GM18858 (cell line): Measurements from ENCODE around the gene ZNF775.

Source experiments
- ATAC-seq: cut with Tn5 transposase; IDR thresholded peaks from one replicate; pipeline ENCODE4 v1.9.1; 2021; ENCODE audit not compliant: unreplicated experiment

Gene ZNF775

DNA sequence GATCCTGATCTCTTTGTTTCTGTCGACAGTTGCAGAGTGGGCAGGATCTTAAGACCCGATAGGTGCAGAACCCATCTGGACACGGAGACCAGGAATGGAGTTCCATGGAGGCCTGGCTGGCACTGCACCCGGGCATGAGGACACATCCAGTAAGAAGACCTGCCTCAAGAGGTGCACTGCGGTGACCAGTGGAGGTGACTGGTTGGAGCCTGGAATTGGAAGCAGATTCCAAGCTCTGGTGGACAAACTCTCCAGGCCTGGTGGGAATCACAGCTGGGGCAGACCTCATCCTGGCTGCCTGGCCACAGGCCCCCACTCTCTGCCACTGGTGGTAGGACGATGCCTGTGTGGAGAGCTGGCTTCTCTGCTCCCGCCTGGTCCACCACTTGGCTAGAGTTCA, 31.0 kb downstream of the ZNF775 start:
- ATAC-seq, result no peak

DNA sequence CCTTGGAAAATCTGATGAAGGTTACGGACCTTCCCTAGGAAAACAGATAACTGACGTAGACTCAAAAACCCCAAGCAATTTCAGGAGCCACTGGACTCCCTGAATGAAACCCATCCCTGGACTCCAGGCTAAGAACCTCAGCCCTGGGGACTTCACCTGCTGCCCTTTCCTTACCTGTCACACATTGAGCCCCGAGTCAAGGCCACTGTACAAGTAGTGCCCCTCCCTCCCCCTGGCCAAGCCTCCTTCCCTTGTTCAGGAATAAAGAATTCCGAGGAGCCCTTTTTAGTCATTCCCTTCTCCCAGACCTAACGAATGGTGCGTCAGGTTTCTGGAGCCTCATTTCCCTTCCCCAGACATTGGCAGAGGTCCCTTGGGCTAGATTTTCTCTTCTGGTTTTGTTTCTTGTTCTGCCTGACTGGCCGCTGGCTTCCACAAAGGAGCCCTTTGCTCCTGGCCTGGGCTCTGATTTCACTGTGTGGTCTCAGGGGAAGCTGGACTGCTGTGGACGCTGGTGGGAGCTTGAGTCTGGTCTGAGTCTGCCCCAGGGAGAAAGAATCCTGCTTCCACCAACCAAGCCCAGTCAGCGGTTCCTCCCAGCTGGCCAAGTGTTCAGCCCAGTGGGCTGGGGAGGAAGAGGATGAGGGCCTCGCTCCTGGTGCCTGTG, 31.7 kb downstream of the ZNF775 start:
- no peak for ATAC-seq

DNA sequence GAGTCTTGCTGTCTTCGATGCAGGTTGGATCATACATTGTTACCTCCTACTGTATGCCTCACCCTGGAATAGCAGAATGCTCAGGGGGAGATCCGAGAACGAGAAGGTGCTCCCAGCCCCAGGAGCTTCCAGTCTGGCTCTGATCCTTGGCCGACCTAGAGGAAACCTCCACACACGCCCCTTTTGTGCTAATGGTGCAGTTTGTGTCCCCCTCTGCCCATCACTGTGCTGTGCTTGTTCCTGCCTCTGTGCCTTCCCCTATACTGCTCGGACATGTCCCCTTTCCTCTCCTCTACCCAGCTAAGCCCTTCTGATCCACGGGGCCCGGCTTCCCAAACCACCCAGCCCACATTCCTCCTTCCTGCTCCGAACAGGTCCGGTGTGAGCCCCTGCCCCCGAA, 32.5 kb downstream of the ZNF775 start:
- ATAC-seq, result no peak

DNA sequence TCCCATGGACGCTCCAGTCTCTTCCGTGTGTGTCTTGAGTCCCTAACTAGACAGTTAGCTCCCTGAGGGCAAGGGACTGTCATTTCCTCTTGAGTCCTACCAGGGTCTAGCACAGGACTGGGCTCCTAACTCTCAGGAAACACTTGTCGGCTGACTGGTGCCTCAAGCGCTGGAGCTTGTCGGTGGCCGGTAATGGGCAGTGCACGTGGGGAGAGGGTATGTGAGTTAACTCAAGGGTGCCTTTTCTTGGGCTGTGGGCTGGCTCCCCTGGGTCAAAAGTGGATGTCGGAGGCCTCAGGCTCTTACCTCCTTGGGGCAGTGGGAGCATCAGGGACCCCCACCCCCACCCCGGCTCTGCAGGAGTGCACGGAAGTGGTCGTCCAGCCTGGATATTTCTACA, 32.9 kb downstream of the ZNF775 start:
- ATAC-seq, result no peak

DNA sequence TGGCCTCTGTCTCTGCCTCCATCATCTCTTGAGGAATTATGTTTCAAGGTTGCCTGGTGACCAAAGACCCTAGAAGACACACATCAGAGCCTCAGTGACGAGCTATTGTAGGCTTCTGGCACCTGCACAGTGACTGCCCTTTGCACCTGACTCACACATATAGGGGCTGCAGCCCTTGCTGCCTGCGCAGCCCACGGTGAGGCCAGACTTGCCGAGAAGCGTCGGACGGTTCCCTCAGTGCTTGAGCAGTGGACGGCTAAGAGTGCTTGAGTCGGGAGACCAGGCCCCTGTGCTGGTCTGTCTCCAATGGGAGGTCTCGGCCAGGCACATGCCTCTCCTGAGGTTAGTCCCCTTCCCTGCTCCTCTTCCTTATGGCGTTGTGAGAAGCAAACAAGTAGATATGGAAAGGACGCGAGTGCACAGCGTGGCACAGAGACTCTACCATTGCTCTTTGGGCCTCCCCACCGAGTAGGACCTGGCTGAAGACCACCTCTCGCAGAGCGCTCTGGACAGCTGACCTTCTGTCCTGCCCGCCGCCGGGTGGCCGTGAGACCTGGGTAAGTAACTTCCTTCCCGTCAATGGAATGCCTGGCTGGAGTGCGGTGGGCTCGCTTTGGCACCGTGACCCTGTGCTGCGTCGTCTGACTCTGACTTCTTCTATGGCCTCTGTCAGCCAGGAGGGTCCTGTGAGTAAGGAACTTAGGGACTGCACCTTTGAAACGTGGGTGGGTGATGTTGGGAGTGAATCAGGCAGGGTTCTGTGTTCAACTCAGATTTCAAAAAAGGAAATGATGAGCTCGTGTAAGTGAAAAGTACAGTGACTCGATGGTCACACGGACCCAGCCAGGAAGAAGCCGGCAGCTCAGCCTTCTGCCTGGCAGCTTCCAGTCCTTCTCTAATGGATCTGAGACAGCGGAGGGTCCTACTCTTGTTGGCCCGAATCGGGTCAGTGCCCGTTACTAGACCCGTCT, 33.7 kb downstream of the ZNF775 start:
- ATAC-seq, result no peak

DNA sequence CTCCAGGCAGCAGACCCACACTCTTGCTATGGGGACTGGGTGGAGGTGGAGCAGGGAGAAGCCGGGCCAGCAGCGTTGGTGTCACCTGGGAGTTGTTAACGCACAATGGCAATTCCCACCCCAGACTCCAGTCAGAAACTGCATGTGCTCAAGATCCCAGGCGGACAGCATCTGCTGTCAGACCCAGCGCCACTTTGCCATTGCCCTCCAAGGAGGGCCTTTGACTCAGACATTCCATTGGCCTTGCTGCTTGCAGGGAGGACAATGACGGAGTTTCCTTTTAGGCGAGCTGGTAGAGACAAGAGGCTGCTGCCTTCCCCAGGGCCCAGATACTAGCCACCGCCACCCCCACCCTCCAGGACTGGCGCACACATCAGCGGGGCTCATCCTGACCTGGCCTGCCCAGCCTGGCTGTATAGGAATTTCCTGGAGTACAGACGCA, 34.5 kb downstream of the ZNF775 start:
- no peak for ATAC-seq

DNA sequence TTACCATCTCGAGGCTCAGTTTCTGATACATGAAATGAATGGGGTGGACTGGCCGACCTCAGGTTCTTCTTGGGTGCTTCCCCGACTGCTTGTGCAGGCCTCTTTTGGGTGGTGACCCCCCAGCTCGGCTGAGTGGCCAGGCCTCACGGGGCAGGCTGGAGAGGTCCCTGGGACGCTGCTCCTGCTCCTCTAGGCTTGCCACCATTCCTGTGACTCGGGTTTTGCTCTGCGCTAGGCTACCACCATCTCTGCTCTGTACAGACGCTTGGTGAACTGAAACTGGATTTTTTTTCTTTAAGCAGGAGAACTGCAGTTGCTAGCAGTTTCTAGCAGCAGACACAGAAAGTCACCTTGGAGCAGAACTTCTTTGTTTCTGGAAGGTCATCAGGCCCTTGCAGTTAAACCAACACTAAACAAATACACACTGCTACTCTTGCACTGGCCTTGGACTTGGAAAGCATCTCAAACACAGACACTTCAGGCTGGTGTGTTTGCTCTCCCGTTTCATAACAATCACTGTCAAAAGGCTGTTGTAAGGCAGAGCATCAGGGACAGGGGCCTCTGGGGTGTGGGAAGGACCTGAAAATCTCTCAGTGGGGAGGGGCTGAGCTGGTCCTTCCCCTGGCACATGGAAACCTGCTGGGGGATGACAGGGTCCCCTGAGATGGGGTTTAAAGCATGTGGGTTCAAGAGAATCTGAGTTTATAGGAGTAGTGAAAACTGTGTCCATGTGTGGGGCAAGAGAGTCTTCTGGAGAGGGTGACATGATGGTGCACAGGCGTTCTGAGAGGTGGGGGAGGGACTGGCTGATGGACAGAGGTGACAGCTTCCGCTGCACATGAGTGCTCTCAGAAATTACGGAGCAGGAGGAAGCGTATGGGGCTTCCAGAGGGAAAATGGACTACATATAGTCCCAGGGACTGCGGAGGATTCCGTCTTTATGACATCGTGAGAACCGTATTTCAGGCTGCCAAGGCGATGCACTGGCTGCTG, 36.3 kb downstream of the ZNF775 start:
- ATAC-seq, result no peak

DNA sequence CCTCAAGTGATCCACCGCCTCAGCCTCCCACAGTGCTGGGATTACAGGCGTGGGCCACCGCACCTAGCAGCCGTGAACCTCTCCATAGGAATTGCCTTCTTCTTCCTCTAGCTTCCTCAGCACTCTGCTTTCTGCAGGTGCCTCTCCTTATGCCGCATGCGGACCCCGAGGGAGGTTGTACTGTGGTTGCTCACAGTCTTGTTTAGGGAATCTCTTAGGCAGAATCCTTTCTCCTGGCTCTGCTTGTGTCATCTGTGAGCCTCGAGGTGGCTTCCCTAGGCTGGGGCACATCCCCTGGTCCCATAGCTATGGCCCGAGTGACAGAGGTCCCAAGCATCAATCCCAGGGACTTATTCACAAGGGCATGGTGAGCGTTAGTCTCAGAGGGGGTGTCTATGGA, 38.1 kb downstream of the ZNF775 start:
- no peak for ATAC-seq

DNA sequence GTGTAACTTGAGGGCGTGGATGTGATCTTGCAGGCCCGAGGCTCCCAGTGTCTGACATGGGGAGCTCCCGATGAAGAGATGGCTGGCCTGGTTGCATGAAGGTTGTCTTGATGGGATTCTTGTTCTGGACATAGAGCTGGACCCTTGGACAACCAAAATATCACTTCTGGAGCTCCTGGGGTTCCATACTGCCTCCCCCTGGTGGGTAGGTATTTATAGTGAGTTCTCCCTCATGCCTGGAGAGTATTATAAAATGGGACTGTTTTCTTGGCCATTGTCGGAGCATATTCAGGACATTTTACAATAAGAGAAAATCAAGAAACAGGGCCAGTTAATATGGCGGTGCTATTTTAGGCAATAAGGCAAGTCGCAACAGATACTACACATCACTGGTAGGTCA, 38.7 kb downstream of the ZNF775 start:
- ATAC-seq, result no peak

DNA sequence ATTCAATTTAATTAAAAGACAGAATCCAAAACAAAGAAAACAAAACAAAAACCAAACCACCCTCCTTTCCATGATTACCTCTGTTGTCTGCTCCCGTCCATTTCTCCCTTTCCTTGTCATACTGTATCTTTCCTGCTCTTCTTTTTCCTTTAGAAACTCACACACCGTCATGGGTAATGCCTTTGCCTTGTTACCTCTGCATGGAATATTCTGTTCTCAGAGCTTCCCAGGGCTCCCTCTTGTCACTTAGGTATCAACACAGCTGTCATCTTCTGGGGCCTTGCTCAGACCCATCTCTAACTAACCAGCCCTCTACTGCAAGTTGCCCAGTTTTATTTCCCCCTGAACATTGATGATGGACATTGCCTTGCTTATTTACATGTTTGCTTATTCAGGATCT, 41.1 kb downstream of the ZNF775 start:
- no peak for ATAC-seq

DNA sequence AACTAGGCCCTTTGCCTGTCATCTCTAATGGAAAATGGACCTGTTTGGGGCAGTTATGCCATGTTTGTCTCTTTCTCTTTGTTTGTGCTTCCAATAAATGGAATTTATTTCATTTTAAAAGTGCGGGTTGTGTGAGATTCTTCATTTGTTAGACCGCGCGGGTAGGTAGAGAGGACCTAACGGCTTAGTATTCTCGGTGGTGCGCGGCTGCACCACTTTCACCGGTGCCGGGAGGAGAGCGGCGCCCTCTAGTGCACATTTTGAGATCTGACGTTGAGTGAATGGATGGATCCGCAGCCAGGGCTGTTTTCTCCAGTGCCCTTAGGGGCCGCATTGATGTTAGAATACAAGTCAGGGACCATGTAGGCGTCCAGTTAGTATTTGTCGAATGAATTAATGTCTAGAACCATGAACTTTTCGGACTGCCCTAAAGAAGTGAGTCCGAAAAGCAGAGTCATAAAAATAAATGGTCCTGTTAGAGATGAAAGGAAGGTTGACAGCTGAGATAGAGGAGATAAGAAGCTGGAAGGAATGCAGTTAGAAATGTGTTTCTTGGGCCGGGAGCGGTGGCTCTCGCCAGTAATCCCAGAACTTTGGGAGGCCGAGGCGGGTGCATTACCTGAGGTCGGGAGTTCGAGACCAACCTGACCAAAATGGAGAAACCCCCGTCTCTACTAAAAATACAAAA, 42.0 kb downstream of the ZNF775 start:
- peak; percentile 95 for ATAC-seq

DNA sequence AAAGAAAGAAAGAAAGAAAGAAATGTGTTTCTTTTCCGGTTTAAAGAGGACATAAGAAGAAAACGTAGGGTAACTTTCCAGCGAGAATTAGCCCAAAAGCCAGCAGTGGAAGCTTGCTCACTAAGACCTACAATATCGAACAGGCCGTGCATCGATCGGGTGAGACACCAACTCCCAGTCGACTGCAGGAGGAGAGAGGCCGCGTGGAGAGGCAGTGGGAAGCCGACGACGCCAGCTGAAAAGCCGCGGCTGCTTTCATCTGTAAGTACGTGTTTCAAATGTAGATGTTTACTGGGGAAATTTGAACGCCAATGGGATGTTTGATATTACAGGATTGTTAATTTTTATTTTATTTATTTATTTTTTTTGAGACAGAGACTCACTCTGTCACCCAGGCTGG, 42.7 kb downstream of the ZNF775 start:
- no peak for ATAC-seq

DNA sequence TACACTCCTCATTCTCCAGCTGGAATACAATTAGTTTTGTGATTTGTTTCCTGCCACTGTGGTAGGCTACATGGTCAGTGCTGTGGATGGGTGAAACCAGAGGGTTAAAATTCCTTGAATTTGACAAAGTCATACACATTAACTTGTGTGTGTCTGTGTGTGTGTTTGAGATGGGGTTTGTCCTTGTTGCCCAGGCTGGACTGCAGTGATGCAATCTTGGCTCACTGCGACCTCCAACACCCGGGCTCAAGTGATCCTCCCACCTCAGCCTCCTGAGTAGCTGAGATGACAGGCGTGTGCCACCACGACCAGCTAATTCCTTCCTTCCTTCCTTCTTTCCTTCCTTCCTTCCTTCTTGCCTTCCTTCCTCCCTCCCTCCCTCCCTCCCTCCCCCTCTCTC, 46.5 kb downstream of the ZNF775 start:
- no peak for ATAC-seq

DNA sequence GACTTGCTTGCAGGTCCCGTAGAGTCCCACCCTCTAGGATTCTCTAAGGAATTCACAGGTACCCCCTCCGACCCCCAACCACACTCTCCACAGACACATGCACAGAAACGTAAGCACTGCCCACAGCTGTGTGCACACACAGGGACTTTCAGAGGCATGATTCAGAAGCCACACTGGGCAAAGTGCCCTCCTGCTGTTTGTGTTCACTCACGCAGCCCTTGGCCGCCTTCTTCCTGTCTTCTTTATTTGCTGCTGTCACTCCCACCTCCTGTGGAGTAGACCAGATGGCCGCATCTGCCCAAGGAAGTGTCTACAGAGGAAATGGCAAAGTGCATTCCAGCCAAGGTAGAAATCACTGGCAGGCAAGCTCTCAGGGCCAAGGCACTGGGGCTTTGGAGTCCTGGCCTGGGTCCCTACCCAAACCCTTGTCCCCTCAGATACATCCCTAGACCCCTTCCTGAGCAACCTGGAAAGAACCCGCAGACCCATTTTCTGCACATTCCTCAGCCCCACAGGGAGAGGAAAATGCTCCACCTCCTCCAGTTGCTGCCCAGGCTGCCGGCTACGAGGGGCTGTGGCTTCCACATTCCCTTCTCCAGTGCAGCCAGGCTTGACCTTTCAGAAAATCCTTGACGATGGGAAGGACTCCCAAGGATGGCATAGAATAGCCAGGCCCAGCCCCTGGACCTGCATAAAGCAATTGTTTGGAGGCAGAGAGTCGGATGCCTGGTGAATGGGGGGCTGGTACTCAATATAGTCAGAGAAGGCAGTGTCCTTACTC, 49.7 kb downstream of the ZNF775 start:
- ATAC-seq, result peak; percentile 37

DNA sequence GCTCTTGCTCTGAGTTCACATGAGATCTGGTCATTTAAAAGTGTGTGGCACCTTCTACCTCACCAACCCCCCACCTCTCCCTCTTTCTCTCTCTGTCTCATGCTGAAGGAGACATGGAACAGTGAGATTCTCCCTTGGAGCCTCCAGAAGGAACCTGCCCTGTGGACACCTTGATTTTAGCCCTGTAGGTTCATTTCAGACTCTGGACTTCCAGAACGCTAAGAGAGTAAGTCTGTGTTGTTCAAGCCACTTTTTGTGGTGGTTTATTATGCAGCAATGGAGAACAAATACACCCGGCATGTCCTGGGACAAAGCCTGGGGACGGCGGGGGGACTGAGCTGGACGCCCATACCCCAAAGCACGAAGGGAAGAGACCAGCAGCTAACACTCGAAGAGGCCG, 50.6 kb downstream of the ZNF775 start:
- ATAC-seq, result no peak

DNA sequence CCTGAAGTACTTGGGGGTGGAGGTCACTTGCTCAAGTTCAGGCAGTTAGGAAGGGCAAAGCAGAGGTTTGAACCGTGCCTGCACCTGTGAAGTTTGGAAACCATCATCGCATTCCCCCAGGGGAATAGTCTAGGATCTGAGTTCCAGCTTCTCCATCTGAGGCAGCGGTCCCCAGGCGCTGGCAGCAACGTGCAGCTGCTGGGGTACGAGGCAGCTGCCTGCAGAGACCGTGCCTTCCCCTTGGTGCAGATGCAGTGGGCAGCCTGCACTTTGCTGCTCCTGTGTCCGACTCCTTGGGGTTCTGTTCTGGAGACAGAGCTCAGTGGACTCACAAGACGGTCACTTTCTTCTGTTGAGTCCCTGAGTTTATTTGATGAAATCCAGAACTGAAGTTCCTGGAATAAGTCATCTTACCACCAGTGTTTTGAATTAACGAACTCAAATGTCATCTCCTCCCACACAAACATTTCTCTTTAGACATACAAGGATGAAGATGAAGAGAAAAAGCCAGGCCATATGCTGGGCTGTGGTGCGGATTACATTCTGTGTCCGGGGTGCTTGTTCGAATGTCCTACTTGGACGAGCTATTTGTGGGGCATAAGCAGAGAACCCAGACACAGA, 51.4 kb downstream of the ZNF775 start:
- ATAC-seq, result no peak

DNA sequence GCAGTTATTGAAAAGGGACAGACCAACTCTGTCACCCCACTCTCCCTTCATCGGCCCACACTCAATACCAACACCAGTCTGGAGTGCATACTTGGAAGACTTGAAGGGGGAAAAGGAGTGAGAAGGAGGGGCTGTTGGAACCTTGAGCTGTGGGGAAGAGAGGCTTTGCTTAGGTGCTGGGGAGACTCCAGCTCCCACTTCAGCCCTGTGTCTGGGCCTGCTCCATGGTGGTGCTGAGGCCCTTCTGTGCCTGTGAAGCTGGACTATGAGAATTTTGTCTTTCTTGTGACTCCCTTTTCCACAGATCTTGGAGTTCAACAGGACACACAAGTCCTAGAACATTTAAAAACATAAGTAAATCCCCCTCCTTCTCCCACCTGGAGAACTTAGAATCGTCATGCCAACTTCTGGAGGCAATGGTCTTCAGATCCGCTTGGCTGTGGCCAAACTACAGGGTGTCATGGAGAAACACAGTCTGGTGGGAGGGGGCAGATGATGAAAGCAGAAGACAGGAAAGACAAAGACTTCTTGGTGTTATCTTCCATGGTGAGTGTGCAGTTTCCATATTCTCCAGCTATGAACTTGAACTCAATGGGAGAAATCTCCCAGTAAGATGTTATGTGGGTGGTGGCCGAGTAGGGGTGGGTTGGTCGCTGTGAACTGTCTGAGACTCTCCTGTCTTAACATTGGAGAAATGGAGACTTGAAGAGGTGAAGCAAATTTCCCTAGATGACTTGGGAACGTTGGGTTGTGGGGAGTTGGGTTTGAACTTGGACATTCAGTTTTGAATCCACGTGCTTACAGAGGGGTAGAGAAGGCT, 52.9 kb downstream of the ZNF775 start:
- no peak for ATAC-seq
